GM04503 (cell line): ENCODE data around the gene CNOT2.
"Not testable (repeated sequence)": the region's sequence is repeated elsewhere in the genome, so short reads cannot be mapped to it uniquely, and the experiment has no call there.

Source experiments
- DNase-seq: peaks from one replicate; pipeline ENCODE4 v3.0.0-alpha.2; 2012; ENCODE audit warnings: low read depth

The CNOT2 gene

GRCh38 chr12:70366581-70367257 is 123.5 kb downstream of the CNOT2 start:
- DNase-seq, result no peak

DNA sequence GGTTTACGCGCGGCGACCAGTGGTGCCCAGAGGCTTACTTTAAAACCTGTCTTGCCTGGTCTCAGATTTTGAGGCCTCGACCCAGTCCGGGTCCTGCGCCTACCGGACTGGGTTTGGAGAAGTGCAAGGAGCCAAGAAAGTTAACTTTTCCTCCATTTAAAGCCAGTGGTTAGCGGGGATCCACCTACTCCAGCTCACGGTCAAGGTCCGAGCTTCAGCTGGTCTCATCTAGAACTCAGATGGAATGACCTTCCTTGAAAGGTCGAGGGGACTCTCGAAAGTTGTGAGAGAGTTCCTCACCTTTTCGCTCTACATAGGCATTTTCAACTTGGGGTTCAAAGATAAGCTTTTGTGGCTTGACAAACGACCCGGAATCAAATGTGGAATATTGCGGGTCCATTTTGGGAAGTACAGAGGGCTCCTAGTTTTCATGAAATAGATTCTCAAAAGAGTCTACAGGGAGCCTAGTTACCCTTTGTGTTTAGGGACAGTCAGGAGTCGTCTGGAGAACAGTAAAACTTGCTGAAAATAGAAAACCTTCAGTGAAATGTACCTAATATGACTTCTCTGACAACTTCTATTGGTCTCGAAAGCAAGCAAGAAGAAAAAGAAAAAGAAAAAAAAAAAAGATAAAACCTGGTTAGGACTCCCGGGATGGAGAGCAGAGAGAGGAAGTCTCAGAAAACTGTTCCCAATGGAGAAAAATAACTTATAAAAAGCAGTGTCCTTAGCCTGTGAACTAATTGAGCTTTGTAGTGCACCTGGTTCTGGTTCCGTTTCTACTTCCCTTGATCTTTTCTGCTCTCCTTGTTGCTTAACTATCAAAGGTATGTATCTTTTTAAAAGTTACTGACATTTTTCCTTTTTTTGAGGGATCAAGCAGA is 124.3 kb downstream of the CNOT2 start:
- DNase-seq, result no peak

- DNase-seq, result no peak
Measured at GRCh38 chr12:70372881-70373280, 129.6 kb downstream of the CNOT2 start.

DNA sequence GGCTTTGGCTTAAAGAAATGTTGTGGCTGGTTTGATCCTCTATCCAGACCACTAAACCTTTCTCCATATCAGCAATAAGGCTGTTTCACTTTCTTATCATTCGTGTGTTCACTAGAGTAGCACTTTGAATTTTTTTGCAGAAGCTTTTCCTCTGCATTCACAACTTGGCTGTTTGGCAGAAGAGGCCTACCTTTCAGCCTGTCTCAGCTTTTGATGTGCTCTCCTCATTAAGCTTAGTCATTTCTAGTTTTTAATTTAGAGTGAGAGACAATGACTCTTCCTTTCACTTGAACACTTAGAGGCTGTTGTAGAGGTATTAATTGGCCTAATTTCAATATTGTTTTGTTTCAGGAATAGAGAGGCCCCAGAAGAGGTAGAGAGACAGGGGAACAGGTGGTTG is 136.6 kb downstream of the CNOT2 start:
- no peak for DNase-seq

GRCh38 chr12:70383484-70383883 is 140.3 kb downstream of the CNOT2 start:
- DNase-seq, result no peak

DNA sequence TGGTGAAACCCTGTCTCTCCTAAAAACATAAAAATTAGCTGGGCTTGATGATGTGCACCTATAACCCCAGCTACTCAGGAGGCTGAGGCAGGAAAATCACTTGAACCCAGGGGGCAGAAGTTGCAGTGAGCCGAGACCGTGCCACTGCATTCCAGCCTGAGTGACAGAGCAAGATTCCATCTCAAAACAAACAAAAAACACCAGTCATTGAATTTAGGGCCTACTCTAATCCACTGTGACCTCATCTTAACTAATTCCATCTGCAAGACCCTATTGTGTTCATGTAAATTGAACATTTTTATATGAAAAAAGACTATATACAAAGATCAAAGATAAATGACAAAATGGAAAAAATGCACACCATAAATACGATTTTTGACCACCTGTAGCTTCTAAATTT is 140.7 kb downstream of the CNOT2 start:
- DNase-seq, result no peak

- DNase-seq, result no peak
Measured at GRCh38 chr12:70386771-70387170, 143.5 kb downstream of the CNOT2 start.

DNA sequence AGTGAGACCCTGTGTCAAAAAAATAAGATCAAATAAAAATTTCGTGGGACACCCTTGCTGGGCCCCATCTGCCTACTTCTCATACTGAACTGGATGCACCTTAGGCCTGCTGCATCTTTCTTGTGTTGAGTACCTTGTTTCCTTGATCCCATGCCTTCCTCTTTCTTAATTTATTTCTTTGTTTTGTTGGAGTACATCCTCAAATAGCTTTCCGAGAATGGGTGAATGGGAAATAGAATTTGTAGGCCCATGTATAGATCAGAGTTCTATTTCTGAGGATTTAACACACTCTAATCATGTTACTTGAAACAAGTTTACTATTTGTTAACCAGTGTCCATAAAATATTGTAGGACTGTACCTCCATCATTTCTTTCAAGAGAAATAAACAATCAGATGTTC is 146.4 kb downstream of the CNOT2 start:
- DNase-seq, result no peak

DNA sequence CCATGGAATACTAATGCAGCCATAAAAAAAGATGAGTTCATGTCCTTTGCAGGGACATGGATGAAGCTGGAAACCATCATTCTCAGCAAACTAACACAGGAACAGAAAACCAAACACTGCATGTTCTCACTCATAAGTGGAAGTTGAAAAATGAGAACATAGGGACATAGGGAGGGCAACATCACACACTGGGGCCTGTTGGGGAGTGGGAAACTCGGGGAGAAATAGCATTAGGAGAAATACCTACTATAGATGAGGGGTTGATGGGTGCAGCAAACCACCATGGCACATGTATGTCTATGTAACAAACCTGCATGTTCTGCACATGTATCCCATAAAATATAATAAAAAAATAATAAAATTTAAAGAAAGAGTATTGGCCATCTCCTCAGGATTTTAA is 149.4 kb downstream of the CNOT2 start:
- not testable (repeated sequence) for DNase-seq

DNA sequence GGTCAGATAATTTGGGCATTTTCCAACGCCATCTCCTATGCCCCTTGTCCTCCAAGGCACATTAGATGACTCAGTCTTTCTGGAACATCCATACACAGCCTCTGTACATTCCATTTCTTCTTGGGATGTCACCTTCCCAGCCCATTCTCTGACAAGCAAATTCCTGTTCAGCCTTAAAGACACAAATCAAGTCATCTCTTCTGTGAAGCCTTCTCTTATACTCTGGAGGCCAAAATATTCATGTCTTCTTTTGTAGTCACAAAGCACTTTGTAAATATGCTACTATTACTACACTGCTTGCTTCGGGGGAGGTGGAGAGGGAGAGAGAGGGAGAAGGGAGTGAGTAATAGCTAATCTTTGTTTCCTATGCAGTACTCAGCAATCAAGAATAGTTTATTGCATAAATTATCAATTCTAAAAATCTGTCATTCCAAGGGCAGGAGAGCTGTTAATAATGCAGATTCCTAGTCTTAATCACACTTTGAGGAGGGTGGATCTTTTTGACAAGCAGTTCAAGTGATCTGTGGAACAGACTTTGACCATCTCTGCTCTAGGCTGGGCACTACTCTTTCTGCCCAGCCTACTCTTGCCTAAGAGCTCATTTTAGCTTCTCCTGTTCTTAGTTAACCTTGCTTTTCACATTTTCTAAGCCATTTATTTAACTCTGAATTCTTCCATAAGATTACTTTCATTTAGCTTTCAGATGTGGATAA is 150.7 kb downstream of the CNOT2 start:
- peak; percentile 39 for DNase-seq

- no peak for DNase-seq
Measured at GRCh38 chr12:70398002-70398401, 154.8 kb downstream of the CNOT2 start.

- DNase-seq, result no peak
Measured at GRCh38 chr12:70398862-70399261, 155.6 kb downstream of the CNOT2 start.

DNA sequence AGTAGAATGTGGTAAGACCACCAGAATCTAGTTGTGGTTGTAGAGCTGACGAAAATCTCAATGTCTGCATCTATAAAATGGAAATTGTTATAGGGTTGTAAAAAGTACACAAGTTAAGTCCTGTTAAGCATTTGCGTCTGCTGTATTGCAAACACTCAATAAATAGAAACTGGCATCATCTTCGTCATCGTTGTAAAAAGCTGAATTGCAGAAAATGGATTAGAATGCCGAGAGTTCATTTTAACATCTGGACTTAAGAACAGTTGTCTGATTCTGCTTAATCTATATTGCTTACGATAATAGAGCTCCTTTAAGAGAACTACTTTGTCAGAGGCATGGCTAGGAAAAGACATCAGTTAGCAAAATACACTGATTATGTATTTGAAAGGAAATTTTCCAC is 156.1 kb downstream of the CNOT2 start:
- no peak for DNase-seq

GRCh38 chr12:70400124-70400523 is 156.9 kb downstream of the CNOT2 start:
- DNase-seq, result no peak

GRCh38 chr12:70402597-70402996 is 159.4 kb downstream of the CNOT2 start:
- DNase-seq, result no peak

- DNase-seq, result no peak
Measured at GRCh38 chr12:70403826-70404225, 160.6 kb downstream of the CNOT2 start.
